Muscle of arm (tissue), 14 donors: Measurements from ENCODE around the gene CCDC116. TPM values are rescaled to one million over a fixed set of nuclear protein-coding genes. Genes with fewer than 3 reads are reported as not detected.
"Not testable (repeated sequence)": the region's sequence is repeated elsewhere in the genome, so short reads cannot be mapped to it uniquely, and the experiment has no call there.

Experiments used
- DNase-seq: peaks from one replicate; pipeline ENCODE4 v3.0.0-alpha.2; 2013
- long read RNA-seq, 11 donors: transcript quantifications; one replicate each; lab custom pipeline, GENCODE V29; 2026
- polyA plus RNA-seq, 12 donors: library from polyadenylated mRNA; unstranded; fragments of 120-200 nt; gene quantifications; one replicate each; pipeline ENCODE4 v1.2.1, GENCODE V29; 2013; ENCODE audit not compliant: insufficient read length in 12 of 12

CCDC116 gene, protein sequence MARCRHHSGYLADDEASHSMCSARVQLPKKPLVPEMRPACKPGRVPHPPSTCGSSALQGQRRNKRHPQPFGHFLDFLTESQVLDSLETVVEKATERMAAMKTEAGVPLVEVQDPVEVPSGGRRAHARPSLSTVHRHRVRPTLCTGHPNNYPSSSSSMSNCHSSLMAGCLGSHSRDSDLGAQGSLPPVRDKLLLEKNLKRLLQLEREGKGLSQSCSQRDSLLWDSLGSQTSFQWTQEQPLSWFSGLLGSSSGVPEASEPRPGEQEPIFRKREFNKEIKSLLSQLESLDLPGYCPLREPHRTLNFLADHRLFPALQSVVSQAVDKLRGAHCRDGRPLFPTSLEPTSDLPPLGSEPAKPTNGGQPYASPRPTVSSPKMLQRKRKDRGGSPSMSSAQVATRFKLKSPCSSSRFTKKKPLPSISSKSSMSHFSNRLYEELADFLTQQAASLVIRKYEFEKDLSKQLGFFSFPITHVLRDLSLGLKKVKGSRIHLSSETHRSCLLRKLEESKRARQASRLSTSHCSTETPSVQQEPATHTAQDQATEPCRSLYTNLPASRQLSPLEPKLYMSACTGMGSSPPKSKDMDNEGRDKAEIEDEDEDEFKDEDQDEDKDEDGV
- polyA plus RNA-seq, result under 1 TPM in 10 of 12 donors, not detected in 2; 0.12 to 0.94 (median 0.45) TPM
- long read RNA-seq, donor 1, result 0 reads
- long read RNA-seq, donor 2, result 0 reads
- long read RNA-seq, donor 3, result 0 reads
- long read RNA-seq, donor 4, result 0 reads
- long read RNA-seq, donor 5, result 0 reads
- long read RNA-seq, donor 6, result 0 reads
- long read RNA-seq, donor 7, result 0 reads
- long read RNA-seq, donor 8, result 0 reads
- long read RNA-seq, donor 9, result 0 reads
- long read RNA-seq, donor 10, result 0 reads
- long read RNA-seq, donor 11, result 0 reads

DNA sequence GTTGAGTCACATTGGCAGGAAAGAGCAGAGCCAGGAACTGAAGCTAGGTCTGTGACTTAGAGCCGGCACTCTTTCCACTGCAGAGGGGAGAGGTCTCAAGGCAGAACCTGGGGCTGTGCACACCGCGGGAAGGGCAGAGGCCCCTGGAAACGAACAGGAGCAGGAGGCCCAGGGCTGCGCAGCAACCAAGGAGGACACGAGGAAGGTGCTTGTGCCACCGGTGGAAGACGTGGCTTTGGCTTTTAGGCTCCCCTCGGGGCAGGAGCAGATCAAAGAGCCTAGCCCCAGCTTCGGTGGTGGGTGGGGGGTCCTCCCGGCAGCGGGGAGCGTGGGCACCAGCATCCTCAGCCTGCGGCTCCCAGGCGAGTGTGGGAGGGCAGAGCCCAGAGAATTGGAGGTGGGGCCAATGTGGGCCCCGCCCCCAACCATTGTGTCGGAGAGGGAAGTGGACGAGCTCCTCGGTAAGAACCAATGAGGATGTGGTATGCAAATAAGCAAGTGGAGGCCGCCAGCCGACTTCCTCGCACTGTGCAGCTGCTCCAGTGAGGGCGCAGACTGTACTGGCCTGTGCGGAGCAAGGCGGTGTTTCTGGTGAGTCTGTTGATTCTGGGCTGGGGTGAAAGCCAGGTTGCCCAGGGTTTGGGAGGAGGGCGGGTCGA, at the start of gene CCDC116:
CCDC116 (plus strand) TSS at position 524 of the 659 bp plus-strand sequence. CDS start 422 bp downstream, outside the sequence.
- DNase-seq, result no peak

GRCh38 chr22:21582801-21583740, 49.5 kb upstream of the CCDC116 start:
- no peak for DNase-seq

DNA sequence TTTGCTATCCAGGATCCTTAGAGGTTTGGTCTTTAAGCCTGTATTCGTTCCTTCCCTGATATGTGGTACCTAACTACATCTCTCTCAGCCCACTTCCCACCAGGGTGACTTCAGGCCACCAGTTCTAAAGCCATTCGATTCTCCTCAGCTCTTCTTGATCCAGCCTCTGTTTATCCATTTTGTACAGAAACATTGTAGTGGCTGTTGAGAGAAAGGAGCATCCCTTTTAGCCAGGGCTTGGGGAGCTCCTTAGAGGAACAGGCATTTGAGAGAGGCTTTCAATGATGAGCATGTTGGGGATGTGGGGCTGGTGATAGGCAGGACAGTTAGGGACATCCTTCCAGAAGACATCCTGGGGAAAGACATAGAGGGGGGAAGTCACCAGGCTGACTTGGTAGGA, 47.2 kb upstream of the CCDC116 start:
- no peak for DNase-seq

DNA sequence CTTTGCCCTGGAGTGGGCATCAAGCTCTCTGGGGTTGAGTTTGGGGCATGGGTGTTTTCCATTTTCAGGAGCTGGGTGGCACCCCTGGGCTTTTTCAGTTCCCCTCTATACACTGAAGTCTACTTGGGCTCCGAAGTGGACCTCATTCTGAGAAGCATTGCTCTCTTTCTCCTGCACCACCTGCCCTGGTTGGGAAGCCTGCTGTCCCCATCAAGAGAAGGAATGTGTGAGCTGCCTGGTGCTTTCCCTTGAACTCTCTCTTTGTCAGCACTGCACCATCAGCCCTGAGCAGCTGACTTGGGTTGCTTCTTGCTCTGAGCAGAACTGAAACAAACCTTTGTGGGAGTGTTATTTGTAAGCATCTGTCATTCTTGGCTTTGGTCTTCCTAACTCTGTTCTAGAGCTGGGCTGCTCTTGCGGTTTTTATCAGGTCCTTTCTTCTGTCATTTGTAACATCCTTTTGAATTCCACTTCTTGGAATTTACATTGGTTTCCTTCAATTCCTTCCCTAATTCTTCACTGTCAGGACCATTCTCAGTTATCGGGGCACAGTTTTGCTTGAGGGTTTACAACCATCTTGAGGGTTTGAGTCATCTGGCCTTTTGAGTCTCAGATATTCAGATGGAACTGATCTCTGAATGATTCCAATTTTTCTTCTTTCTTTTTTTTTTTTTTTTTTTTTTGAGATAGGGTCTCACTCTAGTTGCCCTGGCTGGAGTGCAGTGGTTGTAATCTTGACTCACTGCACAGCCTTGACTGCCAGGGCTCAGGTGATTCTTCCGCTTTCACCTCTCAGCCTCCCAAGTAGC, 44.6 kb upstream of the CCDC116 start:
- no peak for DNase-seq

DNA sequence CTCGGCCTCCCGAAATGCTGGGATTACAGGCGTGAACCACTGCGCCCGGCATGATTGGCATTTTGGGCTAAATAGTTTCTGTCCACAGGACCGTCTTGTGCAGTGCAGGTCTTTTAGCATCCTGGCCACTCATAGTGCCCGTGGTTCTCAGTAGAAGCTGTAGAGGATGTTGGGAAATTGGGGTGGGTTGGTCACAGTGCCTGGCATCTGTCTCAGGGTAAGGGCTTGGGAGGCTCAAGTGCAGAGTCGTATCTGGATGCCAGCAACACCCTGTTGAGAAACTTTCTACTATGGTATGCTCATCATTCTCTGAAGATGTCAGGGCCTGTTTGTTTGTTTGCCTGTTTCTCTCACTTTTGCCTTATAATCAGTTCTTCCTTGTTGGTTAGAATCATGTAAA, 43.2 kb upstream of the CCDC116 start:
- no peak for DNase-seq

- no peak for DNase-seq
Observed at GRCh38 chr22:21590809-21591641, 41.5 kb upstream of the CCDC116 start.

DNA sequence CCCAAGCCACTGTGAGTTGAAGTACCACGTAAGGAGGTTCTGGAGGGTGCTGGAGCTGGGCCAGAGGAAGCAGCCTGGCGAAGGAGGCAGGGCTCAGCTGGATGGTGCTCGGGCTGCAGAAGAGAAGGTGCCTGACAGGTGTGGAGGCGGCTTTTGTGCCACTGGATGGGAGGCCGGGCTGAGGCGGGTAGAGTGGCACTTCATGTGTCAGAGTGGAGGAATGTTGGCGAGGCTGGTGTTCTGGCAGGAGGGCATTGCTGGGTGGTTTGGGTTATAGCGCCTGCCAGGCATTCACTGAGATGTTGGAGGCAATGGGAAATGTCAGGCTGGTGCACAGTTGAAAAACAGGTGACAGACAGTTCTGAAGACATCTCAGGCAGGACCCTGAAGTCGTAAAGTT, 40.9 kb upstream of the CCDC116 start:
- no peak for DNase-seq

- DNase-seq, result no peak
Observed at GRCh38 chr22:21592422-21592821, 40.1 kb upstream of the CCDC116 start.

GRCh38 chr22:21593406-21594232, 38.9 kb upstream of the CCDC116 start:
- DNase-seq, result no peak

DNA sequence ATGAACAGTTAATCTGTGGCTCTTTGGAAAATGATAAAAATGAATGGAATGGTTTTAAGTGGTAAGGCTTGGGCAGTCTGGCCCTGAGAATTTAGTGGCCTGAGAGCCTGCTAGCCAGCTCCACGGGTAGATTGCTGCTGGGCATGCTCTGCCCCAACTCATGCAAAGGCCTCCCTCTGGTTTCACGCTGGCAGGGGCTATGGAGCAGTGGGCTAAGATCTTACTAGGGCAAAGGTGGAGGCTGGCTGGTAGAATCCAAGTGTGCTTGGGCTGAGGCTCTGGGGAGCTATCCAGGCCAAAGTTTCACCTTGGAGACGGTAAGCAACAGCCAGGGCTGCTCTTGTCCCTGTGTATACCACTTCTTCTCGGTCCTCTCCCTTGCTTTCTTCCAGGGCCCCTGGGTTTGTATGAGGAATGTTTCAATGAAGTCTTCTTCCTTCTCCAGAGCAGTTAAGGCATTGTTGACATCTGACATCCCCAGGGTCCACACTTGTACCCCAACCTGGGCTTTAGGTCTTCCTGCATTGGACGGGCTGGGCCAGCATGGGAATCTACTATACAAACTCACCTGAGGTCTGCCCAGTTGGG, 37.6 kb upstream of the CCDC116 start:
- no peak for DNase-seq

GRCh38 chr22:21596356-21597135, 36.0 kb upstream of the CCDC116 start:
- DNase-seq, result not testable (repeated sequence)

DNA sequence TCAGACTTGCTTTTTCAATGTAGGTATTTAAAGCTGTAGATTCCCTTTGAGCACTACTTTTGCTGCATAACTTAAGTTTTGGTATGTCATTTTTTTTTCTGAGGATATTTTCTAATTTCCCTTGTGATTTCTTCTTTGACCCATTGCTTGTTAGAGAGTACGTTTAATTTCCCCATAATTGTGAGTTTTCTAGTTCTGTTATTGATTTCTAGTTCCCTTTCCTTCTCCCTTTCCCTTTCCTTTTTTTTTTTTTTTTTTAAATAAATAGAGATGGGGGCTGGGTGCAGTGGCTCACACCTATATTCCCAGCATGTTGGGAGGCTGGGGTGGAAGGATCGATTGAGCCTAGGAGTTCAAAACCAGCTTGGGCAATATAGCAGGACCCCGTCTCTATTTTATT, 34.3 kb upstream of the CCDC116 start:
- DNase-seq, result no peak

DNA sequence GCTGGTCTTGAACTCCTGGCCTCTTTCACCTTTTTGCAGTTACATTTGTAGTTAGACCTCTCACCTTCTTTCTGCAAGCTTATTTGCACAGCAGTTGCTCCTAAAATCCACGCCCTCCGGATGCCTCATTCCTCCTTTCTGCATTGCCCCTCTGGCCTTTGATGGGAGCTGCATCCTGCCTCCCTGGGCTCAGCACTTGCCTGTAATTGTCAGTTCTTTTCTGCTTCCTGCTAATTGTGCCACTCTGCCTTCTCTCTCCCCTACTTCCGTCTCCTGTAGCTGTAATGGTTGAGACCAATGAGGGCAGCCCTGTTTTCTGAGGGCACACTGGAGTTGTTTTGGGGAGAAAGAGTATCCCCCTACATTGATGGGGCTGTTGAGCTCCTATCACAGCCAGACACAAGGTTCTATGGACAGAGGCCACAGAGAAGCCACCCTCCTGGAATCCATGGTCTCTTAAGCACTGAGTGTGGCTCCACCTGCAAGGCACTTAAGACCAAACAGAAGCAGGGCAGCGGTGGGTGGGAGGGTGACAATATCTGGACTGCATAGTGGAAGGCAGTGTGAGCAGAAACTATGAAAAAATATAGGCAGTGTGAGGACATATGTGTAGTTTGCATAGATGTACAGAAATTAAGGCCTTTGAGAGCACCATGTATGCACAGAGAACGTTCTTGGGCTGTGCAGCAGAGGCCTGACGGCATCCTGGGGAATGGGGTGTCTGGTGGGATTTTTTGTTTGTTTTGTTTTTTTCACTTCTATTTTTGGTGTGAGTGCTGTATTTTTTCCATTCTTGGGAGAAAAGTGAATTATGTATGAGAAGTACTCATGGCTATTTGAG, 33.3 kb upstream of the CCDC116 start:
- no peak for DNase-seq

DNA sequence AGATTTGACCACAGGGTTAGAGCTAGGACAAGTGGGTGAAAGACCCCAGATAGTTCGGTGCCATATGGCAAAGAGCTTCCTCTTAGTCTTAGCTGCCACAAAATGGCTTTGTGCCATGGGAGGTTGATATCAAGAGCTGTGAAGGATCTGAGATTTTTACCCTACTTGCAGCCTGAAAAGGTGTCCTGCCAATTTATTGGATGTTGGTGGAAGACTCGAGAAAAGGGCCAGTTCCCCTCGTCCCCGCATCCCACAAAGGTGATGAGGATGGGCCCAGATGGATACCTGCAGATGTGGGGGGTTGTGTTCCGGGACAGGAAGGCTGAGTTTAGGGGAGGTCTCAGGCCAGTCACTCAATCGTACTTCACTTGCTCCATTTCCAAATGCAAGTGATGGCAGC, 30.0 kb upstream of the CCDC116 start:
- DNase-seq, result no peak

DNA sequence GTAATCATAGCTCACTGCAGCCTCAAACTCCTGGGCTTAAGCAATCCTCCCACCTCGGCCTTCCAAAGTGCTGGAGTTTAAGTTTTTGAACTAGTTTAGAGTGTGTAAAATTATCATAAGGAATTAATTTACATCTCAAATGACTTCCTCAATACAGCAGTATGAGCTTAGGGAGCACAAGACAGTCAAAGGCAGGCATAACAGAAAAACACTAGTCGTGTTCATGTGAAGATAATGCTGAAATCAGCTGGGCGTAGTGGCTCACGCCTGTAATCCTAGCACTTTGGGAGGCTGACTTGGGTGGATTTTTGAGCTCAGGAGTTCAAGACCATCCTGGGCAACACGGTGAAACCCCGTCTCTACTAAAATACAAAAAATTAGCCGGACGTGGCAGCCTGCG, 28.6 kb upstream of the CCDC116 start:
- no peak for DNase-seq

DNA sequence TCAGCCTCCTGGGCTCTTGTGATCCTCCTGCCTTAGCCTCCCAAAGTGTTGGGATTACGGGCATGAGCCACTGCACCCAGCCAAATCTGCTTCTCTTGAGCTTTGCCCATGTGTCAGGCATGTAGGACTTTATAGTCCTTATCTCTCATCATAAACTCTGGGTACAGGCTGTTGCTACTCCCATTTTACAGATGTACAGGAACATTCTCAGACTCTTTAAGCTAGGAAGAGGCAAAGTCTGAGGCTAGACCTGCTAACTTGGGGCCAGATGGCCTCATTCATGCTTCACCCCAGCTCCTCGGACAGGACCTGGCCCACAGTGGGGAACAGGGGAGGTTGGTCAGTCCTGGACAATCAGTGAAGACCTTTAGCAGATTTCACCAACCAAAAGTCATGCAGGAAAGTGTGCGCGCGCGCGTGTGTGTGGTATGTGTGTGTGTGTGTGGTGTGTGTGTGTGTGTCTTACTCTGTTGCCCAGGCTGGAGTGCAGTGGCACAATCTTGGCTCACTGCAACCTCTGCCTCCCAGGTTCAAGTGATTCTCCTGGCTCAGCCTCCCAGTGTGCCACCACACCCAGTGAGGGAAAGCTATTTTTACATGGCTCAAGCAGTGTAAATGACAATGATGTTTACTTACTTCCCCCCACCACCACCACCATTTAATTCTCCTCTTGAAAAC, 26.5 kb upstream of the CCDC116 start:
- no peak for DNase-seq
